ENCODE results near the gene SLITRK2. TPM values are rescaled to one million over a fixed set of nuclear protein-coding genes. Genes with fewer than 3 reads are reported as not detected.

The SLITRK2 gene
- total and polyA plus RNA-seq, 2 donors = 0.48 to 1.5 TPM

- H3K27ac ChIP-seq (ENCODE audit: low read depth) = no peak overlapping the region
- H3K36me3 ChIP-seq (ENCODE audit: insufficient read depth) = no peaks in the 10 kb centered on the region
- H3K4me3 ChIP-seq (ENCODE audit: low read depth, low read length) = no peak overlapping the region
- H3K4me1 ChIP-seq (ENCODE audit: insufficient read depth) = no peaks in the 10 kb centered on the region
- WGBS = 9% methylated on average over 4 of the region's 4 CpGs
- DNase-seq (ENCODE audit: extremely low spot score) = no peak
Observed at GRCh38 chrX:145825896-145826295, 8.3 kb downstream of the SLITRK2 start.

- DNase-seq (ENCODE audit: extremely low spot score) = no peak
- Histone ChIP-seq H3K27ac (ENCODE audit: low read depth) (no peak overlapping the region), H3K36me3 (ENCODE audit: insufficient read depth) (no peaks in the 10 kb centered on the region), H3K4me1 (ENCODE audit: insufficient read depth) (no peaks in the 10 kb centered on the region), H3K4me3 (ENCODE audit: low read depth, low read length) (no peak overlapping the region)
- WGBS = 74% methylated on average over 4 of the region's 4 CpGs
Observed at GRCh38 chrX:145826466-145826865, 8.8 kb downstream of the SLITRK2 start.

DNA sequence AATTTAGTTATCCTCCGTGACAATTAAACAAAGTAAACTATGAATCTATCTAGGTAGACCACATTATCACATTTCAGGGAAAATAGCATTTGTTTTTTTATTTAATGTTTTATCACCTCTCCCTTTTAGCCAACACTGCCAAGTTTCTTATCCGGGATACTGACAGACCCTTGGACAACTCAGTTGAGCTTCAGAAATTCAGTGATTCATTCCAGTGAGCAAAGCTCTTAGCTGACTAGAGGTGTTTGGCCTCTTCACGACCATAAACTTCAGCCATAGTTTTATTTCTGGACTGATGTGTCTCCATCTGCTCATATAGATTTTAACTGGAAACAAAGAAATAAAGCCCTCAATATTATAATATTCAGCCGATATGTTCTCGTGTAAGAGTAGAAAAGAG is 15.2 kb downstream of the SLITRK2 start:
- H3K27ac ChIP-seq (ENCODE audit: low read depth) = no peak overlapping the region
- WGBS = 43% methylated on average over 5 of the region's 5 CpGs
- no peaks in the 10 kb centered on the region for H3K36me3 ChIP-seq (ENCODE audit: insufficient read depth)
- no peaks in the 10 kb centered on the region for H3K4me1 ChIP-seq (ENCODE audit: insufficient read depth)
- no peak overlapping the region for H3K4me3 ChIP-seq (ENCODE audit: low read depth, low read length)
- no peak for DNase-seq (ENCODE audit: extremely low spot score)

GRCh38 chrX:145840531-145840930 is 22.9 kb downstream of the SLITRK2 start:
- Histone ChIP-seq H3K36me3 (ENCODE audit: insufficient read depth) (no peaks in the 10 kb centered on the region), H3K4me3 (ENCODE audit: low read depth, low read length) (no peak overlapping the region), H3K4me1 (ENCODE audit: insufficient read depth) (no peaks in the 10 kb centered on the region), H3K27ac (ENCODE audit: low read depth) (no peak overlapping the region)
- DNase-seq (ENCODE audit: extremely low spot score) = no peak
- 84% methylated on average over 9 of the region's 9 CpGs for WGBS

DNA sequence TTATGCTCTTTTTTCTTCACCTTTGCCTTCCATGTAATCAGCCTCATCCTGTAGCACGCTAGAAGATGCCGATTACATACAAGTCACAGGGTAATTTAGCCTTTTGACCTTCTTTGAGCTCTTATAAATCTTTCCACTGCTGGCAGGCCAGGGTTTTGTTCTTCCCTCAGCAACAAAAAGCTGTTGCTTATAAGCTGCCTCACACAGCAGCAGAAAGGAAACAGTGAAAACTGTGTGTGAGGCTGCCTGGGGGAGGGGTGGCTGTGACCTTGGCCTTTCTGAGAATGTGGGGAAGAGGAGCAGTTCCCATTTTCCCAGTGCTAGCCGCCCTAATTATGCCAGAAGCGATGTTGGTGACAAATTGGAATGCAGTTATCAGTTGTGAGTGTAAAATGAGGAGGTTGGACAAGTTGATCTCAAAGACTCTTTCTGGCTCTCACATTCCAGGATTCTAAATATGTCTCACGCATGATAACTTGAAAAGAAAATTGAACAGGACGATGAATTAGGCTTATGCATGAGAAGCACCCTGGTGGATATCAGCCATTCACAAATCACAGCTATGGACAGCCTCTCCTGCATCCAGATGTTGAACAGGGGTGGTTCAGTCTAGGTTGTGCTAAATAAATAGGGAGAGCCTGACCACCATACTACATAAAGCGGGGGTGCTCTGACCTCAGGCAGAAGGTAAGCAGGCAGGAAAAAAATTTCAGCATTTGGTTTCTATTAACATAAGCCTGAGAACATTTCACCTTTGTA is 25.7 kb downstream of the SLITRK2 start:
- H3K36me3 ChIP-seq (ENCODE audit: insufficient read depth) = no peaks in the 10 kb centered on the region
- WGBS = 20% methylated on average over 7 of the region's 7 CpGs
- no peak overlapping the region for H3K4me3 ChIP-seq (ENCODE audit: low read depth, low read length)
- no peak overlapping the region for H3K27ac ChIP-seq (ENCODE audit: low read depth)
- H3K4me1 ChIP-seq (ENCODE audit: insufficient read depth) = no peaks in the 10 kb centered on the region
- no peak for DNase-seq (ENCODE audit: extremely low spot score)

DNA sequence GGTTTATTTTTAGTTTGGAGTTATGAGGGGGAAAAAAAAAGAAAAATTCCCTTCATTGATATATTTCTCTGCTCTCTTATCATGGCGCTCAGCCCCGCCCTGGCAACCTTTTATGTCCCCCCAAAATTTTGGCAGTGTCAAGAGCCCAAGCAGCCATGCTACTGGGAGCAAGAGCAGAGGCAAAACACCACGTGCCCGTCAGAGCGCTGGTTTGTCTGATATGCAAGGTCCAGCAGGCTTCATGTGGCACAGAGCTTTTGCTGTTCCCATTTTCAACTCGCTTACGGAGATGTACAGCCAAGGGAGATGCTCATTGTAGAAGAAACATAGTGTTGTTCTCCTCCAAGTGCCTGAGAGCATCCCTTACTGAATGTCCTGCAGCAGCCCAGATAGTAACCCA is 27.3 kb downstream of the SLITRK2 start:
- Histone ChIP-seq H3K36me3 (ENCODE audit: insufficient read depth) (no peaks in the 10 kb centered on the region), H3K27ac (ENCODE audit: low read depth) (no peak overlapping the region), H3K4me3 (ENCODE audit: low read depth, low read length) (no peak overlapping the region), H3K4me1 (ENCODE audit: insufficient read depth) (no peaks in the 10 kb centered on the region)
- WGBS = 93% methylated on average over 7 of the region's 7 CpGs
- no peak for DNase-seq (ENCODE audit: extremely low spot score)

- Histone ChIP-seq H3K4me3 (ENCODE audit: low read depth, low read length) (no peak overlapping the region), H3K36me3 (ENCODE audit: insufficient read depth) (no peaks in the 10 kb centered on the region), H3K27ac (ENCODE audit: low read depth) (no peak overlapping the region), H3K4me1 (ENCODE audit: insufficient read depth) (no peaks in the 10 kb centered on the region)
- 33% methylated on average over 2 of the region's 2 CpGs for WGBS
- no peak for DNase-seq (ENCODE audit: extremely low spot score)
Observed at GRCh38 chrX:145848448-145848847, 30.8 kb downstream of the SLITRK2 start.

- H3K4me1 ChIP-seq (ENCODE audit: insufficient read depth) = no peaks in the 10 kb centered on the region
- H3K36me3 ChIP-seq (ENCODE audit: insufficient read depth) = no peaks in the 10 kb centered on the region
- no peak overlapping the region for H3K27ac ChIP-seq (ENCODE audit: low read depth)
- no peak for DNase-seq (ENCODE audit: extremely low spot score)
- no peak overlapping the region for H3K4me3 ChIP-seq (ENCODE audit: low read depth, low read length)
- 80% methylated on average over 11 of the region's 11 CpGs for WGBS
Observed at GRCh38 chrX:145848857-145849256, 31.2 kb downstream of the SLITRK2 start.

GRCh38 chrX:145853181-145853580 is 35.6 kb downstream of the SLITRK2 start:
- 83% methylated on average over 13 of the region's 13 CpGs for WGBS
- Histone ChIP-seq H3K4me3 (ENCODE audit: low read depth, low read length) (no peak overlapping the region), H3K4me1 (ENCODE audit: insufficient read depth) (no peaks in the 10 kb centered on the region), H3K36me3 (ENCODE audit: insufficient read depth) (no peaks in the 10 kb centered on the region), H3K27ac (ENCODE audit: low read depth) (no peak overlapping the region)
- DNase-seq (ENCODE audit: extremely low spot score) = no peak

DNA sequence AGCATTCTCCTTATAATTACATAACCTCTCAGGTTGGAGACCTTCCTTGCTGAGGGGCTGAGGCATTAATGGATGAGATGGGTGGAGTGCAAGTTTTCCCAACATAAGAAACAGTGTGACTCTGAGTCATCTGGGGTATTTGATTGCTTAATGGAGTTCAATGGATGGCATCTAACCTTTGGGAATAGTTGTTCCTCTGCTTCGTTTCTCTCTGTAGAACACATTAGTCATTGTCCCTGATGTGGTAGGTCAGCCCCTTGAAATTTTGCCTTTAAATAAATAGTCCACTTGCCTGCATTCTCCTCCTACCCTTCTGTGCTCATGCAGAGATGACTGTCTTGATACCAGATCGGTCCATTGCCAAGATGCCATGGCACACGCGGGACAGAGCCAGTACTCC is 38.6 kb downstream of the SLITRK2 start:
- 90% methylated on average over 4 of the region's 4 CpGs for WGBS

DNA sequence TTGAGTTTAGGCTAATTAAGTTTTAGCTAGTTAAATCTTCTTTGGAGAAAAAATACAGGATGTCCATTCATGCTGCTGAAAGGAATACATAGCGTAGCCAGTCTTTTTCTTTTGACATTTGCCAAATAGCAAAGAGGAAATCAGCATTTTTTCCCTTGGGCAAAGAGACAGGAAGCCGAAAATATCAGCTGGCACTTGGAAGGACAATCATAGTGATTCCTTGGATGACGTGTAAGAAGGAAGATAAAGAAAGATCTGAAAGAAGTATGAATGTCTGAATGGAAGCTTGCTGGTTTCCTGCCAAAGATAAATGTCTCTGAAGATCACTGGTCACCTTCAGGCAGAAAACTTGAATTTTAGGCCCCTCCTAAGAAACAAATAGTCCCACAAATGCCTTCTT is 44.2 kb downstream of the SLITRK2 start:
- H3K36me3 ChIP-seq (ENCODE audit: insufficient read depth) = no peaks in the 10 kb centered on the region
- no peak overlapping the region for H3K4me3 ChIP-seq (ENCODE audit: low read depth, low read length)
- DNase-seq (ENCODE audit: extremely low spot score) = no peak
- no peaks in the 10 kb centered on the region for H3K4me1 ChIP-seq (ENCODE audit: insufficient read depth)
- H3K27ac ChIP-seq (ENCODE audit: low read depth) = no peak overlapping the region
- WGBS = 45% methylated on average over 3 of the region's 3 CpGs

More for the DNA sequence above, 38.6 kb downstream of the SLITRK2 start:
- Histone ChIP-seq H3K36me3 (ENCODE audit: insufficient read depth) (no peaks in the 10 kb centered on the region), H3K4me1 (ENCODE audit: insufficient read depth) (no peaks in the 10 kb centered on the region), H3K27ac (ENCODE audit: low read depth) (no peak overlapping the region), H3K4me3 (ENCODE audit: low read depth, low read length) (no peak overlapping the region)
- DNase-seq (ENCODE audit: extremely low spot score) = no peak

GRCh38 chrX:145865082-145865481 is 47.5 kb downstream of the SLITRK2 start:
- 69% methylated on average over 4 of the region's 4 CpGs for WGBS

More at GRCh38 chrX:145865082-145865481, 47.5 kb downstream of the SLITRK2 start:
- no peak overlapping the region for H3K4me3 ChIP-seq (ENCODE audit: low read depth, low read length)
- H3K27ac ChIP-seq (ENCODE audit: low read depth) = no peak overlapping the region
- DNase-seq (ENCODE audit: extremely low spot score) = no peak
- H3K36me3 ChIP-seq (ENCODE audit: insufficient read depth) = no peaks in the 10 kb centered on the region
- H3K4me1 ChIP-seq (ENCODE audit: insufficient read depth) = no peaks in the 10 kb centered on the region

Measured in urinary bladder (tissue), 4 donors.